HG02840 (cell line): Measurements from ENCODE around the gene APOD.

Experiments
- ATAC-seq: cut with Tn5 transposase; IDR thresholded peaks from one replicate; pipeline ENCODE4 v1.9.1; 2021; ENCODE audit warnings: mild to moderate bottlenecking, moderate library complexity, moderate number of reproducible peaks; ENCODE audit not compliant: unreplicated experiment, low FRiP score

The APOD gene

GRCh38 chr3:195558602-195559001 lies 25.1 kb downstream of the APOD start:
- ATAC-seq, result no peak

- ATAC-seq, result no peak
Observed at GRCh38 chr3:195557322-195557721, 26.4 kb downstream of the APOD start.

- ATAC-seq, result no peak
Observed at GRCh38 chr3:195556390-195556789, 27.4 kb downstream of the APOD start.

GRCh38 chr3:195555110-195555509 lies 28.6 kb downstream of the APOD start:
- no peak for ATAC-seq

GRCh38 chr3:195554458-195554857 lies 29.3 kb downstream of the APOD start:
- no peak for ATAC-seq

GRCh38 chr3:195553268-195553667 lies 30.5 kb downstream of the APOD start:
- ATAC-seq, result no peak

GRCh38 chr3:195551381-195551978 lies 32.3 kb downstream of the APOD start:
- ATAC-seq, result no peak

- no peak for ATAC-seq
Observed at GRCh38 chr3:195550723-195551122, 33.0 kb downstream of the APOD start.

GRCh38 chr3:195549931-195550519 lies 33.7 kb downstream of the APOD start:
- ATAC-seq, result peak; percentile 47

- no peak for ATAC-seq
Observed at GRCh38 chr3:195548987-195549386, 34.8 kb downstream of the APOD start.

GRCh38 chr3:195548501-195548900 lies 35.2 kb downstream of the APOD start:
- ATAC-seq, result no peak

- ATAC-seq, result no peak
Observed at GRCh38 chr3:195548006-195548405, 35.7 kb downstream of the APOD start.

GRCh38 chr3:195546130-195546560 lies 37.6 kb downstream of the APOD start:
- ATAC-seq, result no peak

GRCh38 chr3:195544634-195545033 lies 39.1 kb downstream of the APOD start:
- no peak for ATAC-seq

- no peak for ATAC-seq
Observed at GRCh38 chr3:195544230-195544536, 39.6 kb downstream of the APOD start.

GRCh38 chr3:195543500-195544229 lies 40.1 kb downstream of the APOD start:
- peak; percentile 7 for ATAC-seq

GRCh38 chr3:195542698-195543499 lies 40.8 kb downstream of the APOD start, which contains the start of gene PPP1R2:
PPP1R2 (minus strand) TSS chr3:195543325; CDS start chr3:195543025, 300 bp downstream.
- peak; percentile 71 for ATAC-seq

- ATAC-seq, result no peak
Observed at GRCh38 chr3:195542316-195542697, 41.4 kb downstream of the APOD start.

- no peak for ATAC-seq
Observed at GRCh38 chr3:195540511-195540910, 43.2 kb downstream of the APOD start.

- ATAC-seq, result no peak
Observed at GRCh38 chr3:195540027-195540426, 43.7 kb downstream of the APOD start.

- no peak for ATAC-seq
Observed at GRCh38 chr3:195539479-195539878, 44.3 kb downstream of the APOD start.
